Measurements from ENCODE around the gene SIPA1.

Gene SIPA1

DNA sequence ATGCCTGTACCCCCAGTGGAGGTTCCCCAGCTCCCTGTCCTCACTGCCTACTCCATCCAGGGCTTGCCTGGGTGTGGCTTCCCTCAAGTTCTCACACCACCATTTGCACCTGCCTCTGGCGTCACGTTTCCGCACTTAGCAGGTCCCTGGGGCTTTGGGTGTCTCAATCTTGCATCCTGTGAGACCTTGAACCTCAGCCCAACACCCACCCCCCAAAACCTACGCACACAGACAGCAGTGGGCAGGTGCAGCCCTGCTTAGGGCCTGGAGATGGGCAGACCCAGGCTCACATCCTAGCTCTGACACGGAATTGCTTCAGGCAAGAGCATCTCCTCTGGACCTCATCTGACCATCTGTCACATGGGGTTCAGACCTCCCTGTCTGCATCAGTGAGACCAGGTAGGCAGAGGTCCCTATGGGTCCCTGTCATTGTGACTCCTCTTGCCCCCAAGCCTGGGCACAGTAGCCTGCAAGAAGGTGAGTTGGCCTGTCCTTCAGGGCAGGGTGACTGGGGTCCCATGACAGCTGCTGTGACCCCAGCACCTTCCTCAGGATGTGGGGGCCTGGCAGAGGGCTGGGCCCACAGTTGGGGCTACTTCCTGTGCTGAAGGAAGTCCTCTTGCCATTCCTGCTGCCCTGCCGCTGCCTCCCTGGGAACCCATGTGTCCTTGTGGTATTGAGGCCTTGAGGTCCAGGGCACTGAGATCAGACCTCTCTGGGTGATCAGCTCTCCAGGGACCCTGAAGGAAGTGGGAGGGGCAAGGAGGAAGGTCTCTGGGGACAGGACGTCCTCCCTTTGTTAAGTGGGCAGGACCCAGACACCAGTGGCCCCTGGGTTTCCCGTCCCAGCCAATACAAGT, 2.0 kb downstream of the SIPA1 start:
- Histone ChIP-seq H3K36me3 (ENCODE audit: control insufficient read depth, insufficient read depth, low read length) (peaks cover 22% of the 10 kb centered on the region), H3K27me3 (ENCODE audit: control insufficient read depth, insufficient read depth, low read length) (no peaks in the 10 kb centered on the region), H3K27ac (ENCODE audit: low read depth, low read length) (no peak overlapping the region), H3K9me3 (ENCODE audit: control insufficient read depth, insufficient read depth, low read depth, low read length) (no peaks in the 10 kb centered on the region), H3K4me1 (ENCODE audit: control insufficient read depth, insufficient read depth, low read length) (peaks cover 30% of the 10 kb centered on the region), H3K9ac (ENCODE audit: low read length) (no peak overlapping the region), H3K4me3 (ENCODE audit: low read depth, low read length) (no peak overlapping the region)

DNA sequence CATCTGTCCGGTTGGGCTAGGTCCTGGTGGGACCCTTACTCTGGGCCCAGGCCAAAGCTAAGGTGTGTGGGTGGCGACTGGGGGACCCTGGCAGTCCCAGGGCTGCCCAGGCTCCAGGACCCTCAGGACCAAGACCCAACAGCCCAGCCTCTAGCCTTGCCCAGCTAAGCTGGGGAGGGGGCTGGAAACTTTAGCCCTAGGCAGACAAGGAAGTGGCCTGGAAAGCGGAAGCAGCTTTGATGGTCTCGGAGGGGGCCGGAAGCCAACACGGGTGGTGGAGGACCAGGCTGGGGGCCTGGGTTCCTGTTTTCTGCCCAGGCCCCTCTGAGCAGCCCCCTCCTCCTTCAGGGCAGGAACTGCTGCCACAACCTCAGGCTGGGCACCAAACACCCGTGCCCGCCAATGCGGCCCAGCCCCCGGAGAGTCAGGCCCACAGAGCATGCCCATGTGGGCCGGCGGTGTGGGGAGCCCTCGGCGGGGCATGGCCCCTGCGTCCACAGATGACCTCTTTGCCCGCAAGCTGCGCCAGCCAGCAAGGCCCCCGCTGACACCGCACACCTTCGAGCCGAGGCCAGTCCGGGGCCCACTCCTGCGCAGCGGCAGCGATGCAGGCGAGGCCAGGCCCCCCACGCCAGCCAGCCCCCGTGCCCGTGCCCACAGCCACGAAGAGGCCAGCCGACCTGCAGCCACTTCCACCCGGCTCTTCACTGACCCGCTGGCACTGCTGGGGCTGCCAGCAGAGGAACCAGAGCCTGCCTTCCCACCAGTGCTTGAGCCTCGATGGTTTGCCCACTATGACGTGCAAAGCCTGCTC, 2.8 kb downstream of the SIPA1 start:
- Histone ChIP-seq H3K27ac (ENCODE audit: low read depth, low read length) (no peak overlapping the region), H3K9ac (ENCODE audit: low read length) (no peak overlapping the region)

DNA sequence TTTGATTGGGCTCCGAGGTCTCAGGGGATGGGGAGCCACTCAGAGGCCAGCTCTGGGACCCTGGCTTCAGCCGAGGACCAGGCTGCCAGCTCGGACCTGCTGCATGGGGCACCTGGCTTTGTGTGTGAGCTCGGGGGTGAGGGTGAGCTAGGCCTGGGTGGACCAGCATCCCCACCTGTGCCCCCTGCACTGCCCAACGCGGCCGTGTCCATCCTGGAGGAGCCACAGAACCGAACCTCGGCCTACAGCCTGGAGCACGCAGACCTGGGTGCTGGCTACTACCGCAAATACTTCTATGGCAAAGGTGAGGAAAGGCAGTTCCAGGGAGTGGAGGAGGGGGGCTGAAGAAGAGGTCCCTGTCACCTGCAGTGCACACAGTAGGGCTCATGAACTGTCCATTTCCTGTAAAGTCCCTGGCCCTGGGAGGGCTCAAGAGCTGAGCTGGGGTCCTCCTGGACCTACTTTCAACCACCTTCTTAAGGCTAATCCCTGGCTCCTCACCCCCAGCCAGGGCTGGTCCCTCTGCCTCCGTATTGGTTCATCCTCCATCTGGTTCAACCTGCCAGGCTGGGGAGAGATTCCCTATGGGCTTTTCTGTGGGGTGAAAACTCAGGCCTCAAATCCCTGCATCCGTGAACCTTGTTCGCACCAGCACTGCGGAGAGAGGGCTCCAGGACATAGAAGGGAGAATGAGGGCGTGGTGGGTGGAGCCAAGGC, 3.6 kb downstream of the SIPA1 start:
- Histone ChIP-seq H3K9ac (ENCODE audit: low read length) (peak overlapping the region; percentile 27), H3K9me3 (ENCODE audit: control insufficient read depth, insufficient read depth, low read depth, low read length) (no peaks in the 10 kb centered on the region), H3K4me3 (ENCODE audit: low read depth, low read length) (peak overlapping the region; percentile 67), H3K36me3 (ENCODE audit: control insufficient read depth, insufficient read depth, low read length) (peaks cover 9% of the 10 kb centered on the region), H3K27ac (ENCODE audit: low read depth, low read length) (no peak overlapping the region), H3K27me3 (ENCODE audit: control insufficient read depth, insufficient read depth, low read length) (no peaks in the 10 kb centered on the region), H3K4me1 (ENCODE audit: control insufficient read depth, insufficient read depth, low read length) (peaks cover 30% of the 10 kb centered on the region)

More for the DNA sequence above, 2.8 kb downstream of the SIPA1 start:
- Histone ChIP-seq H3K4me3 (ENCODE audit: low read depth, low read length) (no peak overlapping the region), H3K4me1 (ENCODE audit: control insufficient read depth, insufficient read depth, low read length) (peaks cover 30% of the 10 kb centered on the region), H3K27me3 (ENCODE audit: control insufficient read depth, insufficient read depth, low read length) (no peaks in the 10 kb centered on the region), H3K9me3 (ENCODE audit: control insufficient read depth, insufficient read depth, low read depth, low read length) (no peaks in the 10 kb centered on the region), H3K36me3 (ENCODE audit: control insufficient read depth, insufficient read depth, low read length) (peaks cover 16% of the 10 kb centered on the region)

DNA sequence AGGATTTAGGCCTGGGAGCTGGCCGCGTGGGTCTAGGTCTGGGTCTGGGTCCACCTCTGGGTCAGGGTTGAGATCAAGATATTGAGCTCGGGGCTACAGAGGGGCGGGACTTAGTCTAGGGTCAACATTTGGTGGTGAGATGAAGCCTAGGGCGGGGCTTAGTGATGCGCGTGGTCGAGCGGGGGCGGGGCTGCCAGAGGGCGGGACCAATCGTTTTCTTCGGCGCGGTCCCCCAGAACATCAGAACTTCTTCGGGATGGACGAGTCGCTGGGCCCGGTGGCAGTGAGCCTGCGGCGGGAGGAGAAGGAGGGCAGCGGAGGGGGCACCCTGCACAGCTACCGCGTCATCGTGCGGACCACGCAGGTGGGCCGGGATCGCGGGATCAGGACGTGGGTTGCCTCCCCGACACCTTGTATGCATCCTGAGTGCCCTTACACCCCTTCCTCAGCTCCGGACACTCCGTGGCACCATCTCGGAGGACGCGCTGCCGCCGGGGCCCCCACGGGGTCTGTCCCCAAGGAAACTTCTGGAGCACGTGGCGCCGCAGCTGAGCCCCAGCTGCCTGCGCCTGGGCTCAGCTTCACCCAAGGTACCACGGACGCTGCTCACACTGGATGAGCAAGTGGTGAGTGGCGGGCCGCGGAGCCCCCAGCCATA, 4.2 kb downstream of the SIPA1 start:
- H3K27ac ChIP-seq (ENCODE audit: low read depth, low read length): no peak overlapping the region
- H3K9ac ChIP-seq (ENCODE audit: low read length): peak overlapping the region; percentile 41
- H3K27me3 ChIP-seq (ENCODE audit: control insufficient read depth, insufficient read depth, low read length): no peaks in the 10 kb centered on the region
- peaks cover 3% of the 10 kb centered on the region; the same call in 1 of the 2 replicates for H3K36me3 ChIP-seq (ENCODE audit: control insufficient read depth, insufficient read depth, low read length)
- no peaks in the 10 kb centered on the region for H3K9me3 ChIP-seq (ENCODE audit: control insufficient read depth, insufficient read depth, low read depth, low read length)
- peaks cover 30% of the 10 kb centered on the region for H3K4me1 ChIP-seq (ENCODE audit: control insufficient read depth, insufficient read depth, low read length)
- H3K4me3 ChIP-seq (ENCODE audit: low read depth, low read length): peak overlapping the region; percentile 67

DNA sequence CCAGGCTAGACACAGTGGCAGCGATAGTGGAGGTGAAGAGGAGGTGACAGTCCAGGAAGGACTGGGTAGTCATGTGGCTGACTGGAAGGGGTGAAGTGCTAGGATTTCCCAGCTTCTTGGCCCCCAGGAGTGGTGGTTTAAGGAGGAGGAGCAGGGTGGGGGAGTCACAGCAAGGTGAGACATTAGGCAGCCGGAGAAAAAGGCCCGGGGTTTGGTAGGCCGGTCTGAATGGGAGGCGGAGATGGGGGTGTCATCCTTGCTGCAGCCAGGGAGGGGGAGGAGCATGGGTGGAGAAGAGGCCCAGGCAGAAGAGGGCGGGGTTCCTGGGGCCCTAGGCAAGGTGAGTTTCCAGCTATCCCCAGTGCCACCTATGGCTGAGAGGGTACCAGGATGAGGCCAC, 6.1 kb downstream of the SIPA1 start:
- no peaks in the 10 kb centered on the region for H3K9me3 ChIP-seq (ENCODE audit: control insufficient read depth, insufficient read depth, low read depth, low read length)
- H3K27me3 ChIP-seq (ENCODE audit: control insufficient read depth, insufficient read depth, low read length): no peaks in the 10 kb centered on the region
- H3K4me3 ChIP-seq (ENCODE audit: low read depth, low read length): no peak overlapping the region
- peak overlapping the region; percentile 21 for H3K9ac ChIP-seq (ENCODE audit: low read length)
- peaks cover 3% of the 10 kb centered on the region; the same call in 1 of the 2 replicates for H3K36me3 ChIP-seq (ENCODE audit: control insufficient read depth, insufficient read depth, low read length)
- peaks cover 22% of the 10 kb centered on the region for H3K4me1 ChIP-seq (ENCODE audit: control insufficient read depth, insufficient read depth, low read length)
- no peak overlapping the region for H3K27ac ChIP-seq (ENCODE audit: low read depth, low read length)

DNA sequence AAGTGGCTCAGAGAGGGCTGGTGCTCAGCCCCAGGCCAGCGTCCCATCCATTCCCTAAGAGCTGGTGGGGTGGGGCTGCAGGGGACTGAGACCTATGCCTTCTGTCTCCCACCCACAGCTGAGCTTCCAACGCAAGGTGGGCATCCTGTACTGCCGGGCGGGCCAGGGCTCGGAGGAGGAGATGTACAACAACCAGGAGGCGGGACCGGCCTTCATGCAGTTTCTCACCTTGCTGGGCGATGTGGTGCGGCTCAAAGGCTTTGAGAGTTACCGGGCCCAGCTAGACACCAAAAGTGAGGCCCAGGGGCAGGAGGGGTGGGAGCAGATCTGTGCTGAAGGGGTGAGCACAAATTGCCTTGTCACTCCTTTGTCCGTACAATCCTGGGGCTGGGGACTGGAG, 6.9 kb downstream of the SIPA1 start:
- Histone ChIP-seq H3K4me1 (ENCODE audit: control insufficient read depth, insufficient read depth, low read length) (peaks cover 22% of the 10 kb centered on the region), H3K9me3 (ENCODE audit: control insufficient read depth, insufficient read depth, low read depth, low read length) (no peaks in the 10 kb centered on the region), H3K36me3 (ENCODE audit: control insufficient read depth, insufficient read depth, low read length) (peaks cover 9% of the 10 kb centered on the region), H3K27ac (ENCODE audit: low read depth, low read length) (no peak overlapping the region), H3K9ac (ENCODE audit: low read length) (no peak overlapping the region), H3K27me3 (ENCODE audit: control insufficient read depth, insufficient read depth, low read length) (no peaks in the 10 kb centered on the region), H3K4me3 (ENCODE audit: low read depth, low read length) (no peak overlapping the region)

DNA sequence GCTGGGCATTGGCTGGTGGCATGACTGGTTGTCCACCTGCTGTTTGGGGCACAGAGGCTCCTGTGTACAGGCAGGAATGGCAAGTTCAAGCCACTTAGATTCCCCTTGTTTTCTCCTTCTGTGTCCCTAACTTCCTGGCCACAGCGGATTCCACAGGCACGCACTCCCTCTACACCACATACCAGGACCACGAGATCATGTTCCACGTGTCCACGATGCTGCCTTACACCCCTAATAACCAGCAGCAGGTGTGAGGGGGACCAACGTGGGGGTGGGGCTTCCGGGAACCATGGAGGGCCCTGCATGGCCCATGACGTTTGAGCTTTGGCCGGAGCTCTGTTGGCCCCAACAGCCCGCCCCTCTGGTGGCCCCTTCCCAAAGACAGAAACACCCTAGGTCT, 7.8 kb downstream of the SIPA1 start:
- Histone ChIP-seq H3K9me3 (ENCODE audit: control insufficient read depth, insufficient read depth, low read depth, low read length) (no peaks in the 10 kb centered on the region), H3K9ac (ENCODE audit: low read length) (no peak overlapping the region), H3K4me3 (ENCODE audit: low read depth, low read length) (no peak overlapping the region), H3K27ac (ENCODE audit: low read depth, low read length) (no peak overlapping the region), H3K4me1 (ENCODE audit: control insufficient read depth, insufficient read depth, low read length) (peaks cover 22% of the 10 kb centered on the region), H3K27me3 (ENCODE audit: control insufficient read depth, insufficient read depth, low read length) (no peaks in the 10 kb centered on the region), H3K36me3 (ENCODE audit: control insufficient read depth, insufficient read depth, low read length) (peaks cover 13% of the 10 kb centered on the region)

DNA sequence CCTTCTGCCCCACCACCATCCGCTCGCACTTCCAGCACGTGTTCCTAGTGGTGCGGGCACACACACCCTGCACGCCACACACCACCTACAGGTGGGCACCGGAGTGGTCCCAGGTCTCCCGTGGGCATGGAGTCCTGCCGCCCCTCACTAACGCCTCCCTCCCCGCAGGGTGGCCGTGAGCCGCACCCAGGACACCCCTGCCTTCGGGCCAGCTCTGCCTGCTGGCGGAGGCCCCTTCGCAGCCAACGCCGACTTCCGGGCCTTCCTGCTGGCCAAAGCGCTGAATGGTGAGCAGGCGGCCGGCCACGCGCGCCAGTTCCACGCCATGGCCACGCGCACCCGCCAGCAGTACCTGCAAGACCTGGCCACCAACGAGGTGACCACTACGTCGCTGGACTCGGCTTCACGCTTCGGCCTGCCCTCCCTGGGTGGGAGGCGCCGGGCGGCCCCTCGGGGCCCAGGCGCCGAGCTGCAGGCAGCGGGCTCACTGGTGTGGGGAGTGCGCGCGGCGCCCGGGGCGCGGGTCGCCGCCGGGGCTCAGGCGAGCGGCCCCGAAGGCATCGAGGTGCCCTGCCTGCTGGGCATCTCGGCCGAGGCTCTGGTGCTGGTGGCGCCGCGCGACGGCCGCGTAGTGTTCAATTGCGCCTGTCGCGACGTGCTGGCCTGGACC, 8.5 kb downstream of the SIPA1 start:
- Histone ChIP-seq H3K9me3 (ENCODE audit: control insufficient read depth, insufficient read depth, low read depth, low read length) (no peaks in the 10 kb centered on the region), H3K36me3 (ENCODE audit: control insufficient read depth, insufficient read depth, low read length) (peaks cover 13% of the 10 kb centered on the region), H3K9ac (ENCODE audit: low read length) (no peak overlapping the region), H3K27ac (ENCODE audit: low read depth, low read length) (no peak overlapping the region), H3K27me3 (ENCODE audit: control insufficient read depth, insufficient read depth, low read length) (no peaks in the 10 kb centered on the region), H3K4me3 (ENCODE audit: low read depth, low read length) (peak overlapping the region; percentile 73), H3K4me1 (ENCODE audit: control insufficient read depth, insufficient read depth, low read length) (peaks cover 20% of the 10 kb centered on the region)

DNA sequence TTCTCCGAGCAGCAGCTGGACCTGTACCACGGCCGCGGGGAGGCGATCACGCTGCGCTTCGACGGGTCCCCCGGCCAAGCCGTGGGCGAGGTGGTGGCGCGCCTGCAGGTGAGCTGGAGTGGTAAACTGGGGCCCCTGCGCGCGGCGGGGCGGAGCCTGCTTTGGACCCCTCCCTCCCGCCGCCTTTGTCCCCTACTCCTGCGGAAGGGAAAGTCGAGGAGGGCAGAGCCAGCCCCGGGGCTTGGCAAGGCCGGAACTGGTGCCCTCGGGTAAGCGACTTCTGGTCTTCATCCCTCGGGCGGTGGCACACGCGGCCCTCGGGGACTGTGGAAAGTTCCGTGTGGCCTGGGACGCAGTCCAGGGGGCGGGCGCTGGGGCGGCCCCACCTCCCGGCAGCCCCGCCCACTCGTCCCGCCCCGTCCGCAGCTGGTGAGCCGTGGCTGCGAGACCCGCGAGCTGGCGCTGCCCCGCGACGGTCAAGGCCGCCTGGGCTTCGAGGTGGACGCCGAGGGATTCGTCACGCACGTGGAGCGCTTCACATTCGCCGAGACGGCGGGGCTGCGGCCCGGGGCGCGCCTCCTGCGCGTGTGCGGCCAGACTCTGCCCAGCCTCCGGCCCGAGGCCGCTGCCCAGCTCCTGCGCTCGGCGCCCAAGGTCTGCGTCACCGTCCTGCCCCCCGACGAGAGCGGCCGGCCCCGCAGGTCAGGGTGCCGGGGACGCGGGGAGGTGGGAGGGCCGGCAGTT, 9.2 kb downstream of the SIPA1 start:
- Histone ChIP-seq H3K27ac (ENCODE audit: low read depth, low read length) (no peak overlapping the region), H3K4me1 (ENCODE audit: control insufficient read depth, insufficient read depth, low read length) (peaks cover 20% of the 10 kb centered on the region), H3K9ac (ENCODE audit: low read length) (no peak overlapping the region), H3K9me3 (ENCODE audit: control insufficient read depth, insufficient read depth, low read depth, low read length) (no peaks in the 10 kb centered on the region), H3K4me3 (ENCODE audit: low read depth, low read length) (peak overlapping the region; percentile 73), H3K27me3 (ENCODE audit: control insufficient read depth, insufficient read depth, low read length) (no peaks in the 10 kb centered on the region), H3K36me3 (ENCODE audit: control insufficient read depth, insufficient read depth, low read length) (peaks cover 13% of the 10 kb centered on the region)

All from HUES6 (cell line).